ENCODE measurements around the gene PRKAR1B.

PRKAR1B gene

GRCh38 chr7:741850-742249, 14.8 kb upstream of the PRKAR1B start:
- no peak for DNase-seq (ENCODE audit: extremely low read depth in 1 of 2, low read depth in 1 of 2)

GRCh38 chr7:741191-741671, 14.2 kb upstream of the PRKAR1B start:
- no peak for DNase-seq (ENCODE audit: extremely low read depth in 1 of 2, low read depth in 1 of 2)

GRCh38 chr7:739983-740942, 13.2 kb upstream of the PRKAR1B start:
- no peak for DNase-seq (ENCODE audit: extremely low read depth in 1 of 2, low read depth in 1 of 2)

GRCh38 chr7:739455-739982, 12.4 kb upstream of the PRKAR1B start:
- DNase-seq (ENCODE audit: extremely low read depth in 1 of 2, low read depth in 1 of 2) = no peak

GRCh38 chr7:738723-739454, 11.8 kb upstream of the PRKAR1B start:
- no peak for DNase-seq (ENCODE audit: extremely low read depth in 1 of 2, low read depth in 1 of 2)

- DNase-seq (ENCODE audit: extremely low read depth in 1 of 2, low read depth in 1 of 2) = no peak
Measured at GRCh38 chr7:738241-738640, 11.2 kb upstream of the PRKAR1B start.

- no peak for DNase-seq (ENCODE audit: extremely low read depth in 1 of 2, low read depth in 1 of 2)
Measured at GRCh38 chr7:734808-735207, 7.7 kb upstream of the PRKAR1B start.

- DNase-seq (ENCODE audit: extremely low read depth in 1 of 2, low read depth in 1 of 2) = no peak
Measured at GRCh38 chr7:734214-734613, 7.1 kb upstream of the PRKAR1B start.

GRCh38 chr7:732556-732955, 5.5 kb upstream of the PRKAR1B start:
- no peak for DNase-seq (ENCODE audit: extremely low read depth in 1 of 2, low read depth in 1 of 2)

GRCh38 chr7:732094-732541, 5.0 kb upstream of the PRKAR1B start:
- no peak for DNase-seq (ENCODE audit: extremely low read depth in 1 of 2, low read depth in 1 of 2)

- DNase-seq (ENCODE audit: extremely low read depth in 1 of 2, low read depth in 1 of 2) = no peak
Measured at GRCh38 chr7:731440-732085, 4.5 kb upstream of the PRKAR1B start.

- no peak for DNase-seq (ENCODE audit: extremely low read depth in 1 of 2, low read depth in 1 of 2)
Measured at GRCh38 chr7:730501-731439, 3.7 kb upstream of the PRKAR1B start.

- DNase-seq (ENCODE audit: extremely low read depth in 1 of 2, low read depth in 1 of 2) = no peak
Measured at GRCh38 chr7:729140-730000, 2.3 kb upstream of the PRKAR1B start.

GRCh38 chr7:728602-729001, 1.5 kb upstream of the PRKAR1B start:
- no peak for DNase-seq (ENCODE audit: extremely low read depth in 1 of 2, low read depth in 1 of 2)

- DNase-seq (ENCODE audit: extremely low read depth in 1 of 2, low read depth in 1 of 2) = no peak
Measured at GRCh38 chr7:727806-728460, 852 bp upstream of the PRKAR1B start.

- DNase-seq (ENCODE audit: extremely low read depth in 1 of 2, low read depth in 1 of 2) = no peak
Measured at GRCh38 chr7:726854-727103, 302 bp downstream of the PRKAR1B start.

GRCh38 chr7:726084-726853, 812 bp downstream of the PRKAR1B start, which contains the start of gene DNAAF5:
DNAAF5 (plus strand) TSS chr7:726699; CDS start chr7:726721, 22 bp downstream.
- peak; percentile 53 to 77 for DNase-seq (ENCODE audit: extremely low read depth in 1 of 2, low read depth in 1 of 2)

Data from activated CD8-positive, alpha-beta memory T cell treated with anti-CD3 and anti-CD28 coated beads for 1 hour (primary cell).